Suprapubic skin (tissue), 4 donors: Measurements from ENCODE around the gene RALGPS1. TPM values are rescaled to one million over a fixed set of nuclear protein-coding genes. Genes with fewer than 3 reads are reported as not detected.

Source experiments
- DNase-seq, 2 donors: peaks; one replicate each; pipeline ENCODE4 v3.0.0-alpha.2; 2019; ENCODE audit warnings: low spot score in 2 of 2
- H3K27ac ChIP-seq: fragments of 200-600 bp; sonication (generic); one replicate; pipeline ENCODE4 v1.5.1; 2019
- H3K27me3 ChIP-seq: fragments of 200-600 bp; sonication (generic); one replicate; pipeline ENCODE4 v1.5.1; 2019
- H3K36me3 ChIP-seq: fragments of 200-600 bp; sonication (generic); one replicate; pipeline ENCODE4 v1.5.1; 2019
- H3K4me1 ChIP-seq: fragments of 200-600 bp; sonication (generic); one replicate; pipeline ENCODE4 v1.5.1; 2019
- H3K4me3 ChIP-seq: fragments of 200-600 bp; sonication (generic); one replicate; pipeline ENCODE4 v1.5.1; 2019; ENCODE audit warnings: mild to moderate bottlenecking
- H3K9me3 ChIP-seq: fragments of 200-600 bp; sonication (generic); one replicate; pipeline ENCODE4 v1.5.1; 2019
- CTCF ChIP-seq, 2 donors: fragments of 200-600 bp in 1 of 2; fragments of 450-650 bp in 1 of 2; sonication (generic) in 1 of 2; IDR thresholded peaks; one replicate each; pipeline ENCODE4 v1.5.1; 2016 to 2019; ENCODE audit warnings: antibody characterized with exemption in 2 of 2, mild to moderate bottlenecking in 1 of 2, moderate library complexity in 1 of 2
- EP300 ChIP-seq: sonication (generic); formaldehyde crosslinking; IDR thresholded peaks from one replicate; pipeline ENCODE4 v1.6.1; 2017; ENCODE audit warnings: antibody characterized with exemption
- POLR2A ChIP-seq, 2 donors: fragments of 450-650 bp; IDR thresholded peaks; one replicate each; pipeline ENCODE4 v1.6.1; 2017; ENCODE audit warnings: antibody characterized with exemption in 2 of 2, mild to moderate bottlenecking in 2 of 2, moderate library complexity in 2 of 2
- POLR2AphosphoS5 ChIP-seq, 3 donors: sonication (generic); formaldehyde crosslinking; IDR thresholded peaks; one replicate each; pipeline ENCODE4 v1.6.1; 2017; ENCODE audit warnings: antibody characterized with exemption in 3 of 3
- WGBS: methylation state at CpG from one replicate; pipeline ENCODE4 v1.1.5; 2018; 5-methylcytosine and 5-hydroxymethylcytosine counted together
- total RNA-seq, 4 donors: library from RNA; depleted of rRNA; stranded (reverse); fragments of >200 nt; gene quantifications; one replicate each; pipeline ENCODE4 v1.1.0, GENCODE V29; 2016

Gene RALGPS1
- total RNA-seq, 4 donors from 2014 or later: 14.8 to 86.7 (median 21.4) TPM

- 41% methylated on average over 1 of the region's 1 CpG for WGBS
- TF ChIP-seq POLR2A (IDR thresholded peaks at IDR 0.05) (no peak), CTCF (IDR thresholded peaks at IDR 0.05) (no peak), POLR2AphosphoS5 (IDR thresholded peaks at IDR 0.05) (no peak), EP300 (no peak)
Measured at GRCh38 chr9:127233989-127234388, 319.4 kb downstream of the RALGPS1 start.

GRCh38 chr9:127237801-127238200 is 323.2 kb downstream of the RALGPS1 start:
- Histone ChIP-seq H3K4me3 (no peak overlapping the region), H3K27ac (no peak overlapping the region), H3K27me3 (no peaks in the 10 kb centered on the region), H3K4me1 (peaks cover 17% of the 10 kb centered on the region), H3K36me3 (no peaks in the 10 kb centered on the region), H3K9me3 (no peaks in the 10 kb centered on the region)
- no peak for TF ChIP-seq POLR2A (IDR thresholded peaks at IDR 0.05)
- no peak for TF ChIP-seq CTCF (IDR thresholded peaks at IDR 0.05)
- TF ChIP-seq EP300: no peak
- no peak for TF ChIP-seq POLR2AphosphoS5 (IDR thresholded peaks at IDR 0.05)
- DNase-seq: no peak
- WGBS: 72% methylated on average over 3 of the region's 4 CpGs

More at GRCh38 chr9:127233989-127234388, 319.4 kb downstream of the RALGPS1 start:
- DNase-seq: no peak
- Histone ChIP-seq H3K4me1 (peaks cover 19% of the 10 kb centered on the region), H3K36me3 (no peaks in the 10 kb centered on the region), H3K27me3 (no peaks in the 10 kb centered on the region), H3K9me3 (no peaks in the 10 kb centered on the region), H3K27ac (peak overlapping the region; percentile 31), H3K4me3 (no peak overlapping the region)

- peaks cover 6% of the 10 kb centered on the region for H3K4me1 ChIP-seq
- H3K4me3 ChIP-seq: no peak overlapping the region
- H3K27me3 ChIP-seq: no peaks in the 10 kb centered on the region
- no peaks in the 10 kb centered on the region for H3K9me3 ChIP-seq
- 96% methylated on average over 2 of the region's 2 CpGs for WGBS
- TF ChIP-seq CTCF (IDR thresholded peaks at IDR 0.05): no peak
- TF ChIP-seq POLR2AphosphoS5 (IDR thresholded peaks at IDR 0.05): no peak
- TF ChIP-seq EP300: no peak
- TF ChIP-seq POLR2A (IDR thresholded peaks at IDR 0.05): no peak
- no peak overlapping the region for H3K27ac ChIP-seq
- DNase-seq: no peak
- H3K36me3 ChIP-seq: no peaks in the 10 kb centered on the region
Measured at GRCh38 chr9:127241354-127241753, 326.8 kb downstream of the RALGPS1 start.

GRCh38 chr9:127244609-127245601 is 330.3 kb downstream of the RALGPS1 start:
- H3K36me3 ChIP-seq: no peaks in the 10 kb centered on the region
- TF ChIP-seq EP300: no peak
- peak in 1 of 3 donors; percentile 20 for TF ChIP-seq POLR2AphosphoS5 (IDR thresholded peaks at IDR 0.05)
- H3K9me3 ChIP-seq: no peaks in the 10 kb centered on the region
- H3K27me3 ChIP-seq: no peaks in the 10 kb centered on the region
- WGBS: 19% methylated on average over 18 of the region's 53 CpGs
- H3K27ac ChIP-seq: peak overlapping the region; percentile 52
- peaks cover 6% of the 10 kb centered on the region for H3K4me1 ChIP-seq
- peak overlapping the region; percentile 54 for H3K4me3 ChIP-seq
- DNase-seq: peak; percentile 98 to 99

GRCh38 chr9:127245637-127246164 is 331.1 kb downstream of the RALGPS1 start:
- Histone ChIP-seq H3K27me3 (no peaks in the 10 kb centered on the region), H3K9me3 (no peaks in the 10 kb centered on the region), H3K36me3 (no peaks in the 10 kb centered on the region), H3K4me1 (peaks cover 6% of the 10 kb centered on the region), H3K4me3 (peak overlapping the region; percentile 54), H3K27ac (no peak overlapping the region)
- WGBS: 90% methylated on average over 8 of the region's 8 CpGs
- DNase-seq: no peak
- TF ChIP-seq POLR2AphosphoS5 (IDR thresholded peaks at IDR 0.05) (no peak), EP300 (no peak), CTCF (IDR thresholded peaks at IDR 0.05) (no peak), POLR2A (IDR thresholded peaks at IDR 0.05) (no peak)
